PC-3 (cell line): Measurements from ENCODE around the gene HECW1.

ENCODE experiments used
- CTCF ChIP-seq: fragments of 300-600 bp; sonication (generic); conservative IDR thresholded peaks from 2 replicates; pipeline ENCODE4 v1.5.1; 2017; ENCODE audit warnings: antibody characterized with exemption, low read depth, mild to moderate bottlenecking, low read length
- EZH2 ChIP-seq: fragments of 300-600 bp; sonication (generic); IDR thresholded peaks from one replicate; pipeline ENCODE4 v1.6.1; 2017; ENCODE audit warnings: antibody characterized with exemption, mild to moderate bottlenecking, low read length; ENCODE audit not compliant: unreplicated experiment

- TF ChIP-seq CTCF = no peak
- no peak for TF ChIP-seq EZH2
These were observed 400.8 kb downstream of the HECW1 start for GRCh38 chr7:43513251-43513650.
